Activated naive CD8-positive, alpha-beta T cell treated with anti-CD3 and anti-CD28 coated beads for 36 hours (primary cell): Measurements from ENCODE around the gene CERS6. TPM values are rescaled to one million over a fixed set of nuclear protein-coding genes. Genes with fewer than 3 reads are reported as not detected.
A peak's percentile ranks its signal among the peaks of the same experiment; 100 is the strongest.

ENCODE experiments used
- DNase-seq: peaks from one replicate; pipeline ENCODE4 v3.0.0; 2021
- H3K27ac Mint-ChIP-seq: one replicate; pipeline ENCODE4 v1.8.0; 2022; ENCODE audit warnings: mild to moderate bottlenecking, moderate library complexity, mixed read lengths
- H3K27me3 Mint-ChIP-seq: one replicate; pipeline ENCODE4 v1.8.0; 2022; ENCODE audit warnings: mild to moderate bottlenecking, mixed read lengths
- H3K36me3 Mint-ChIP-seq: one replicate; pipeline ENCODE4 v1.8.0; 2021; ENCODE audit warnings: mild to moderate bottlenecking, mixed read lengths
- H3K4me1 Mint-ChIP-seq: one replicate; pipeline ENCODE4 v1.8.0; 2021; ENCODE audit warnings: mixed read lengths
- H3K4me3 Mint-ChIP-seq: one replicate; pipeline ENCODE4 v1.8.0; 2022; ENCODE audit warnings: mild to moderate bottlenecking, moderate library complexity, mixed read lengths
- H3K9me3 Mint-ChIP-seq: one replicate; pipeline ENCODE4 v1.8.0; 2022; ENCODE audit warnings: mixed read lengths
- total RNA-seq, 2 experiments: library from RNA; stranded (reverse); gene quantifications; one replicate each; pipeline ENCODE4 v1.2.3, GENCODE V29; 2021

The CERS6 gene
- total RNA-seq, 2 experiments from 2014 or later = 20.6 to 21.3 TPM

DNA sequence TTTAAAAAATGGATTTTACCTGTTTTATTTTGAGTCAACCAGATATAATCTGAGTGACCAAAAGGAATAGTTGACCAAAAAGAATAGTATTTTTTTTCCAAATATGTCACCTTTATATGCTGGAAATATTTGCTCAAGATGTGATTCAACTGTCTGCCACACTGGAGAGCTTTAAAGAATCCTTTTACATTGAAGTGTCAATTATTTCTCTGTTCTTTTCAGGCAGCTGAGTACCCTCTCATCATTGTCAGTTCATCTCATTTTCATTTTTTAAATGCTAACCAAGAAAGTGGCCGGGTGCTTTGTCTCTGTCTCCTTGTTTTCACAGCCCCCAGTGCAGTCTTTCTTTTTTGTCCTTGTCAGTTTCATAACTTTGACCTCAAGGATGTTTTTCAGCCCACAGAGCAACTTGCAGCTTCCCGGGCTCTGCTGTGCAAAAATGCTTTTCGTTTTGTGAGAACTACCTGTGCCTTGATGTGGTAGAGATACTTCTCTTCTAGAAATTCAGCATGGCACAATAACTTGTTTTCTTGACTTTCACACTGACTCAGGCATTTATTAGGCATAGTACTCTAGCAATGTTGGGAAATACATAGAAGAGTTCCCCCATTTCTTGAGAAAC, 23.4 kb upstream of the CERS6 start:
- Mint-ChIP-seq H3K27ac (peak overlapping the region; percentile 79), H3K4me1 (peaks cover 39% of the 10 kb centered on the region), H3K9me3 (no peaks in the 10 kb centered on the region), H3K36me3 (no peaks in the 10 kb centered on the region), H3K4me3 (peak overlapping the region; percentile 11), H3K27me3 (no peaks in the 10 kb centered on the region)
- DNase-seq = peak; percentile 49

DNA sequence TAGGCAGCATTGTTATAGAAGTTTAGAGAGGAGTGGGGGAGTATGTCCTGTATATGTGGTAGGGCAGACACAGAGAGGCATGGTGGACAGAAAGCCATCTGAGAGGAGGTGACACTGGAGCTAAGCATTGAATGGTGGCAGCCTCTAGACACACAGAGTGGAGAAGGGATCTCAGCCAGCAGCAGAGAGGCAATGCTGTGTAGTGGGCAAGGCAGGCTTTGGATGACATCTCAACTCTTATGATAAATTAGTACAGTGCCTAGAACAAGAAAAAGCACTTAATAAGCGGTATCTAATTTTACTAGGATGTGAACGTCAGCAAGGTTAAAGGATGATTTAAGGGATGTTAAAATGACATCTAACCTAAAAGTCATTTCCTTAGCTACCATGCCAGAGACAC, 22.5 kb upstream of the CERS6 start:
- Mint-ChIP-seq H3K9me3 (no peaks in the 10 kb centered on the region), H3K4me1 (peaks cover 41% of the 10 kb centered on the region), H3K36me3 (no peaks in the 10 kb centered on the region), H3K27ac (peak overlapping the region; percentile 36), H3K4me3 (no peak overlapping the region), H3K27me3 (no peaks in the 10 kb centered on the region)
- no peak for DNase-seq

DNA sequence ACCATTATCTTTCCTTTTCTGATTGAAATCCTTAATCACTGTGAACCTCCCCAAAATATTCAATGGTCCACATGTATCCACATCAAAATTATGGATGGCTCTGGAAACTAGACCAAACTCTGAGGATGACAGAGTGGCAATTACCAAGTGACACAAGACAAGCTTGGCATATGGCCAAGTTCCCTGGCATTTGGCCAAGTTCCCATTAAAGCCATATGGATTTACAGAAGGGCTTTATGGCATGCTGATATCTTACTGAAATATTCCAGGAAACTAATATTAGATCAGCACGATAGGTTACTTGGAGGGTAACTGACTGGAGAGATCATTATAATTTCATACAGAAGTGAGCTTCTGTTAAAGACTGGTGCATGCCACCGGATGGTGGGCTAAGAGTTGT, 21.9 kb upstream of the CERS6 start:
- H3K4me1 Mint-ChIP-seq = peaks cover 46% of the 10 kb centered on the region

DNA sequence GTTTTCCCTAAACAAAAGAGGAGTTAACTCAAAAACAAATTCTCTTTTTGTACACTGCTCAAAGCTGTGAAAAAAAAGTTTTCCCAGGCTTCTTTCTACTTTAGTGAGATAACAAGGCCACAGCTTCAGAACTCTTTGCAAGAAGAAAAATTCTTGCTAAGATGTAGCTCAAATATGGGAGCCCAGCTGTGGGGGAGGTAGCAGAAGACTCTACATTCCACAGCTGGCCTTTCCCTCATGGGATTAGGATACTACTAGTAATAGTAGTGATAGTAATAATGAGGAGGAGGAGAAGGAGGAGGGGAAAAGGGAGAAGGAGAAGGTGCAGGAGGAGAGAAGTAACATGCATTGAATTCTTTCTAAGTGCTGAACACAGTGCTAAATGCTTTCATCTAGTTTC, 19.2 kb upstream of the CERS6 start:
- Mint-ChIP-seq H3K36me3 (no peaks in the 10 kb centered on the region), H3K4me3 (no peak overlapping the region), H3K9me3 (no peaks in the 10 kb centered on the region), H3K4me1 (peaks cover 49% of the 10 kb centered on the region), H3K27me3 (no peaks in the 10 kb centered on the region), H3K27ac (no peak overlapping the region)
- no peak for DNase-seq

More for the DNA sequence above, 21.9 kb upstream of the CERS6 start:
- H3K27me3 Mint-ChIP-seq = no peaks in the 10 kb centered on the region
- no peak overlapping the region for H3K27ac Mint-ChIP-seq
- DNase-seq = no peak
- no peaks in the 10 kb centered on the region for H3K36me3 Mint-ChIP-seq
- no peaks in the 10 kb centered on the region for H3K9me3 Mint-ChIP-seq
- no peak overlapping the region for H3K4me3 Mint-ChIP-seq

DNA sequence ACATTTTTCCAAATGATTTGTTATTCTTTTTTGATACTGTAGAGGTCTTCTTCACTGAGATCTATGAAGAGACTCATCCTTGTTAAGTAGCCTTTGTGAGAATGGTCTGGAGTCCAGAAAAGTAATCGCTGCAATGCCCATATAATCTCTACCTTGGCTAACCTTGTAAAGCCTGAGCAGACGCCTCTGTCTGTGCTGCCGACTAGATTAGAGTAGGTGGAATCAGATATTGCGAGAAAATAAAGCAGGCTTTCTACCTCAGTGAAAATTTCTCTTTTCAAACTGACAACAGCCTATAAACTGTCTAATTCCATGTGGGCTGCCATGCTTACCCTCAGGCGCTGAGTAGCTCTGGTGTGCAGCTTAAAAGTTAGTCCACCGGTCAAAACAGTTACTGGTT, 17.5 kb upstream of the CERS6 start:
- DNase-seq = no peak
- no peaks in the 10 kb centered on the region for H3K36me3 Mint-ChIP-seq
- no peak overlapping the region for H3K4me3 Mint-ChIP-seq
- no peak overlapping the region for H3K27ac Mint-ChIP-seq
- no peaks in the 10 kb centered on the region for H3K27me3 Mint-ChIP-seq
- peaks cover 38% of the 10 kb centered on the region for H3K4me1 Mint-ChIP-seq
- no peaks in the 10 kb centered on the region for H3K9me3 Mint-ChIP-seq

DNA sequence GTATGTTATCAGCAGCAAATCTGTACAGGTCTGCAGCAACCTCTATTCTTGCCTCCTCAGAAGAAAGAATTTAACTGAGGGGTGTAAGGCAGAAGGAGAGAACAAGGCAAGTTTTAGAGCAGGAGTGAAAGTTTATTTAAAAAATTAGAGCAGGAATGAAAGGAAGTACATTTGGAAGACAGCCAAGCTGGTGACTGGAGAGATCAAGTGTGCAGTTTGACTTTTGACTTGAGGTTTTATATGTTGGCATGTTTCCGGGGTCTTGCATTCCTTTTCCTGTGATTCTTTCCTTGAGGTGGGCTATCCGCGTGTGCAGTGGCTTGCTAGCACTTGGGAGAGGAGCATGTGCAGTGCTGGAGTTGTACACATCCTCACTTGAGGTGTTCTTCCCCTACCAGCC, 16.5 kb upstream of the CERS6 start:
- no peaks in the 10 kb centered on the region for H3K36me3 Mint-ChIP-seq
- H3K4me3 Mint-ChIP-seq = no peak overlapping the region
- H3K9me3 Mint-ChIP-seq = peaks cover 4% of the 10 kb centered on the region
- no peak overlapping the region for H3K27ac Mint-ChIP-seq
- H3K27me3 Mint-ChIP-seq = no peaks in the 10 kb centered on the region
- H3K4me1 Mint-ChIP-seq = peaks cover 32% of the 10 kb centered on the region
- no peak for DNase-seq

DNA sequence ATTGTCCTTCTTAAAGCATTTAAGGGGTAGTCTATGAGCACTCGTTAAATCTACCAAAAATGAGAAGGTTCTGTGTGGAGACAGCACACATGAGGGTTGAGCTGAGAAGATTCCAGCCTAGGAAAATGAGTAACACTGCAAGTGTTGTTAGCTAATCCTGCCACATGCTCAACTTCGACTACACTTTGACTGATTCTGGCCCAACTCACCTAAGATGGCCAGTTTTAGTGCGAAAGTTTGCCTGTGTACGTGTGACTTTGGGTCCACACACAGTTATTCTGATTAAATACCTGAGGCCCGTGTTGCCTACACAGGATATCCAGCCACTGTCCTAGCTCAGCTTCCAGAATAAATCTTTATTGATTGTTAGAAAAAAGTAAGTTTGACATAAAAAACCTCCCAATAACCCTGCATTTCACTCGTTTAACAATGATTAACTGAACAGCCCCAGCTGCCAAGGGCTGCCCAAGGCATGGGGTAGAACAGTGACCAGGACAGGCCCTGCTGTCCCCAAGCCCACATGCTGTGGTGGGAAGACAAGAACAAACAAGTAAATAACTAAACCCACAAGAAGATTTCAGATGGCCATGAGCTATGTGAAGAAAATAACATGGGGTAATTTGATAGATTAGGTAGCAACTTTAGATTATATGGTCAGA, 14.7 kb upstream of the CERS6 start:
- Mint-ChIP-seq H3K9me3 (peaks cover 12% of the 10 kb centered on the region), H3K27me3 (no peaks in the 10 kb centered on the region), H3K4me3 (no peak overlapping the region), H3K27ac (no peak overlapping the region), H3K36me3 (peaks cover 5% of the 10 kb centered on the region), H3K4me1 (peaks cover 26% of the 10 kb centered on the region)
- no peak for DNase-seq

DNA sequence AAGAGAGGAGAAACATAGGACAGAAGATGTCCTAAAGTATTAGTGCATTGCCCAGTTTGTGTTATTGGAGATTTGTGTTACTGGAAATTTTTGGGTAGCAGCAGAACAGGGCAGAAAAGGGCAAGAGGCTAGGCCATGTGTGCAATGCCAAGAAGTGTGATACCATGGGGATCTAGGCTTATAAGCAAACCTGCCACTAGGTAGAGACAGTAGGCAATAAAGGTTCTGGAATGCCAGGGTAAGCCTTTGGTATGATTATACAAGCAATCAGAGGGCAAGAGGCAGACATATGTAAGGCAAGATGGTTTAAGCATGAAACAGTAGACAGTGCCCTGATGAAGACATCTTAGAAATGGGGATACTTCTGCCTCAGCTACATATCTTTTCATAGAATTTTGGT, 12.3 kb upstream of the CERS6 start:
- no peak for DNase-seq
- Mint-ChIP-seq H3K9me3 (peaks cover 12% of the 10 kb centered on the region), H3K27ac (no peak overlapping the region), H3K4me3 (no peak overlapping the region), H3K36me3 (peaks cover 7% of the 10 kb centered on the region), H3K27me3 (no peaks in the 10 kb centered on the region), H3K4me1 (peaks cover 19% of the 10 kb centered on the region)

DNA sequence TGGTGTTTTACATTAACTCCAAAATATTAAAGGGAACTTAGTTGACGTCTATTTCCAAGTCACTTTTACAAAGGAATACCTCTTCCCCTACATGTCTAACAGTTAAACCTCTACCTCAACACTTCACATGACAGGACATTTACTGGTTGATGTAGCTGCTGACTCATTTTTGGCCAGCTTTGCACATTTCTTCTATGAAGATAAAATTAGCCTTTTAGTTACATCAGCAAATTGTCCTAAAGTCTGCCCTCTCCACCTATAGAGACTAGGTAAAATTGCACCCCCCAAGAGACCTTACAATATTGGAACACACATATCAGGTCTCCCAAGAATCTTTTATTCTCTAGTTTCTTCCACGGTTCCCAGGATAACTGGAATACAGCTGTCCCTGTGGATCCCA, 10.1 kb upstream of the CERS6 start:
- no peak for DNase-seq
- peaks cover 7% of the 10 kb centered on the region for H3K36me3 Mint-ChIP-seq
- no peak overlapping the region for H3K4me3 Mint-ChIP-seq
- H3K27me3 Mint-ChIP-seq = no peaks in the 10 kb centered on the region
- peaks cover 19% of the 10 kb centered on the region for H3K4me1 Mint-ChIP-seq
- no peak overlapping the region for H3K27ac Mint-ChIP-seq
- H3K9me3 Mint-ChIP-seq = peaks cover 12% of the 10 kb centered on the region

DNA sequence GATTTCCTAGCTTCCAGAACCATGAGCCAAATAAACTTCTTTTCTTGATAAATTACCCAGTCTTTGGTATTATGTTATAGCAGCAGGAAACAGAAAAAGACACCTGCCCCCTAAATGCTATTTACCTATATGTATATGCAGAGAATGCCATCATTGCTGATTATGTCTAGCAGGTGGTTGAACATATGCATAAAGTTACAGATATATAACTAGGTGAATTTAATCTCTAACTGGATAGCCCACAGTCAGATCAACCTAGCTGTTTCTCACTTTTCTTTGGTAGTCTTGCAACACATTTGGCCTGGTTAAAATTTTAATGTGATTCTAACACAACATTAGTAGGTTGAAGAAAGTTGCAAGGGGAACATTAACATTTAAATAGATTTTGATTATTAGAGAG, 7.1 kb upstream of the CERS6 start:
- no peaks in the 10 kb centered on the region for H3K27me3 Mint-ChIP-seq
- H3K4me1 Mint-ChIP-seq = peaks cover 14% of the 10 kb centered on the region
- no peak overlapping the region for H3K4me3 Mint-ChIP-seq
- peaks cover 12% of the 10 kb centered on the region for H3K9me3 Mint-ChIP-seq
- no peak overlapping the region for H3K27ac Mint-ChIP-seq
- H3K36me3 Mint-ChIP-seq = peaks cover 7% of the 10 kb centered on the region
- DNase-seq = no peak

DNA sequence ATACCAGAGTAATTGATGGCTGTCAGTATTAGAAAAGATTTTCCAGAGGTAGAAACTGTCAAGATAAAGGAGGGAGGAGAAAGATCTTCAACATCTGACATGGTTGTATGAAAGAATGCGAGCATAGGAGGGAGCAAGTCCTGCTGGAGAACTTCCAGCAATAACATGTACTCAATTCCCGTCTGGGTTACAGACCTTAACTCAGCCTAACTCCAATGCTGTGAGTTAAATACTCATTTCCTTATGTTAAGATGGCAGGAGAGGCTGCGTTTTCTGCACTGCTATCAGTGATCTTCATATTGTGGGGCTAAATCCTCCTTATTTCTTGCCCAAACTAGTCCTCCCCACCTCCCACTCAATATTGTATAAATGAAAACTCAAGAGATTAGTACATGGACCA, 6.7 kb upstream of the CERS6 start:
- Mint-ChIP-seq H3K36me3 (peaks cover 7% of the 10 kb centered on the region), H3K27me3 (no peaks in the 10 kb centered on the region), H3K4me3 (no peak overlapping the region), H3K9me3 (peaks cover 9% of the 10 kb centered on the region), H3K27ac (no peak overlapping the region), H3K4me1 (peaks cover 14% of the 10 kb centered on the region)
- no peak for DNase-seq

DNA sequence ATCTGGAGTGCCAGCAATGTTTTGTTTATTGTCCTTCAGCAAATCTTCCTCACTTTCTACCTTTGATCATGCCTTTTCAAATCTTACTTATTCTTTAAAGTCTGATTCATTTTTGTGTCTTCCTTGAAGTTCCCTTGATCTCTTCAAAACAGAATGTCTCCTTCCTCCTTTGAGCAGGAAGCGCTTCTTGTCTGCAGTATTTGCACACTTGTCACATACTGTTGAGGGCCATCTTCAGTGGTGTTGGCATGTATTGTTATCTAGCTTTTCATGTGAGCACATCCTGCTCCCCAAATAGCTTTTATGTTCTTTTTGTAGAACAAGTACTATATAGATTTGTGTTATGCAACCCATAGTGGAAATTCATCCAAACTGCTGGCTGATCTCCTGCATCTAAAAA, 5.9 kb upstream of the CERS6 start:
- Mint-ChIP-seq H3K27ac (no peak overlapping the region), H3K36me3 (peaks cover 7% of the 10 kb centered on the region), H3K27me3 (no peaks in the 10 kb centered on the region), H3K4me1 (peaks cover 14% of the 10 kb centered on the region), H3K4me3 (no peak overlapping the region), H3K9me3 (peaks cover 4% of the 10 kb centered on the region)
- no peak for DNase-seq

DNA sequence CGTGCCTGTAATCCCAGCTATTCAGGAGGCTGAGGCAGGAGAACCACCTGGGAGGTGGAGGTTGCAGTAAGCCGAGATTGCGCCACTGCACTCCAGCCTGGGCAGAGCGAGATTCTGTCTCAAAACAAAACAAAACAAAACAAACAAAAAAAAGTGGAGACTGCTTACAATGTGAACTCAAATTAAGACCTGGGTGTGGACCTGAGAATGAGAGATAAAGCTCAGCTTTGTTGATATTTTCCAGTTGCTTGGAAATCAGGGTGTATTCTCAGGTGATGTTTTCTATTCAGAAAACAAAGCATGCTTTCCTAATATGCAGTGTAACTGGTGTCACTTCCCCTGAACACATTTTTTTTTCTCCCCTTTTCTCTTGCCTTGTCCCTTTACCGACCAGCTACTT, 5.3 kb upstream of the CERS6 start:
- H3K4me3 Mint-ChIP-seq = no peak overlapping the region
- H3K27me3 Mint-ChIP-seq = no peaks in the 10 kb centered on the region
- H3K9me3 Mint-ChIP-seq = peaks cover 4% of the 10 kb centered on the region
- peaks cover 14% of the 10 kb centered on the region for H3K4me1 Mint-ChIP-seq
- no peak overlapping the region for H3K27ac Mint-ChIP-seq
- DNase-seq = no peak
- H3K36me3 Mint-ChIP-seq = peaks cover 5% of the 10 kb centered on the region

DNA sequence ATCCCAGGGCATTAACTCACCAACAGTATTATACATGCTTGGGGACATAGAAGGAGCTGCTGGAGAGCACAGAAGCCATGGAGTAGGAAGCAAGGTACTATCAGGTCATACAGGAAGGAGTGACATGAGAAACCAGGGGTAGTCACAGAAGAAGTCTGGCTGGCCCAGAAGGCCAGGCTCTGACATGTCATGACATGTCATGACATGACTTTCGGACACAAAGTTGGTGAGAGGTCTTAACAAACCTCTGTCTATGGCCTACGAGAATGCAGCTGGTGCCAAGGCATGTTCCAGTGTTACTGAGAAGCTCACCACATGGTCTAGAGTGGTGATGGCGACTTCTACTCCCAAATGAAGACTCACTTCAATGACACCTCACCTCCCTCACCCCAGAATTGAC, 3.3 kb upstream of the CERS6 start:
- H3K9me3 Mint-ChIP-seq = no peaks in the 10 kb centered on the region
- no peak overlapping the region for H3K4me3 Mint-ChIP-seq
- DNase-seq = no peak
- peaks cover 18% of the 10 kb centered on the region for H3K4me1 Mint-ChIP-seq
- peaks cover 5% of the 10 kb centered on the region for H3K36me3 Mint-ChIP-seq
- H3K27me3 Mint-ChIP-seq = no peaks in the 10 kb centered on the region
- H3K27ac Mint-ChIP-seq = no peak overlapping the region

DNA sequence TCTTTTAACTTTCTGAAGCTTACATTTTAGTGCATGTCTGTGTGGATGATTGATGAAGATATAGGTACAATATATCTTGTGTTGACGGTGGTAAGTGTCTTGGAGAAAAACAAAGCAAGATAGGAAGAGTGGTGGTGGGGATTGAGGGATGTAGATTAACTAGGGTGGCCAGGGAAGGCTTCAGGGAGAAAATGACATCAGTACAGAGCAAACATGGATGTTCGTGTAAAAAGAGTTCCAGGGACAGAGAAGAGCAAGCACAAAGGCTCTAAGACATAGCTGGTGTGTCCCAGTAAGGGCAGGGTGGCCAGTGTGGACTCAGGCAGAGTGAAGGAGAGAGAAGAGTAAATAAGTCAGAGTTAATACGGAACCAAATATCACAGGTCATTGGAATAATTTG, 2.7 kb upstream of the CERS6 start:
- peaks cover 25% of the 10 kb centered on the region for H3K4me1 Mint-ChIP-seq
- H3K27ac Mint-ChIP-seq = no peak overlapping the region
- H3K9me3 Mint-ChIP-seq = no peaks in the 10 kb centered on the region
- no peak overlapping the region for H3K4me3 Mint-ChIP-seq
- peaks cover 6% of the 10 kb centered on the region for H3K36me3 Mint-ChIP-seq
- H3K27me3 Mint-ChIP-seq = no peaks in the 10 kb centered on the region
- no peak for DNase-seq
